GM19099 (cell line): ENCODE results near the gene FBRSL1.

Experiments used
- POLR2A ChIP-seq: IDR thresholded peaks from 3 replicates; pipeline ENCODE4 v1.6.1; 2011; ENCODE audit warnings: low read depth; ENCODE audit not compliant: insufficient read length; ENCODE audit errors: extremely low read depth

The FBRSL1 gene

DNA sequence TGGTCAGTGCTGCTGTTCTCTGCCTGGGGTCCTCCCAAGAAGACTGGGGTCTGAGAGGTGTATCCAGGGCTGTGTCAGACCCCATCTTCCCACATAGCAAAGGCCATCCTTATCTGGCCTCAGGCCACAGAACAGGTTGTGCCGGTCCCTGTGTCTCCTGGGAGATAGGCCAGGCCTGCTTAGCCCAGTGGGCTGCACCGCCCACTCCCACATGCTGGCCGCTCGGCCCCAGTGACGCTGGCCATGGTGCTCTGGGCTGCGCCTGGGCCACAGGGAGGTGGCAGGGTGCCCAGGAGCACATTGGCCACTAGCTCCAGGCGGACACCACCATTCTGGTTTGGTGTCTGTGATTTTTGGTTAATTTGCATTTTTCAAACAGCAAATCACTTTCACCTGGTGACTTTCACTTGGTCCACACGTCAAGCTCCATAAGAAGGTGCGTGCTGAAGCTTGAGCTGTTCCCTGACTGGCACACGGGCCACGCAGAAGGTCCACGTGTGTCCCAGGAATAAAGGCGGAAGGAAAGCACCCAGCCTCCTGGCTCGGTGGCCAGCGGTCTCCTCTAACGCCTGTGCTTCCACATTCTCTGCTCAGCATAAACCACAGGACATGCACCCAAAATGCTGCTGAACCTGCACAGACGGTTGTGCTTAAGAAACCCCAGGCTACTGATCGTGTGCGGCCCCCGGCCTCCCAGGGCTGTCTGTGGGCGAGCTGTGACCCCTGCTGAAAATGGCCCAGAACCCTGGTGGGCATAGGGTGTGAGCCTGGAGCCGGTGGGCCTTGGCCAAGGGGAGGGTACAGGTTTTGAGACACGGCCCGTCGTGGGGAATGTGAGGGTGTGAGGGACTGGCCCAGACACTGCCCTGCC is 4.6 kb downstream of the FBRSL1 start:
- no peak for TF ChIP-seq POLR2A

DNA sequence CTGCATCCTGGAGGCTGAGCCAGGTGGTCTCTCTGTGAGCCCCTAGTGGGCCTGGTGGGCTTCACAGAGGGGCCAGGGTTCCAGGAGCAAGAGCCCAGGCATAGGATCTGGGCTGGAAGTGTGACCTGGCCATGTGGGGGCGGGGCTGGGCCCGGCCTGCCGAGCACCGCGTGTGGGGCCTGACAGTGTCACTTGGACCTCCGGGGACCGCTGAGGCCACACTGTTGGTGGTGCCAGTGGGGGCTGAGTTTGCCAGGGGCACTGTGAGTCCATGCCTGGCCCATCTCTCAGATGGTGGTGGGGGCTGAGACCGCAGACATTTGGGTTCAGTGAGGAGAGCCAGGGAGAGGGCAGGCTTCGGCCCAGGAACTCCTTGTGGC is 5.2 kb downstream of the FBRSL1 start:
- no peak for TF ChIP-seq POLR2A

DNA sequence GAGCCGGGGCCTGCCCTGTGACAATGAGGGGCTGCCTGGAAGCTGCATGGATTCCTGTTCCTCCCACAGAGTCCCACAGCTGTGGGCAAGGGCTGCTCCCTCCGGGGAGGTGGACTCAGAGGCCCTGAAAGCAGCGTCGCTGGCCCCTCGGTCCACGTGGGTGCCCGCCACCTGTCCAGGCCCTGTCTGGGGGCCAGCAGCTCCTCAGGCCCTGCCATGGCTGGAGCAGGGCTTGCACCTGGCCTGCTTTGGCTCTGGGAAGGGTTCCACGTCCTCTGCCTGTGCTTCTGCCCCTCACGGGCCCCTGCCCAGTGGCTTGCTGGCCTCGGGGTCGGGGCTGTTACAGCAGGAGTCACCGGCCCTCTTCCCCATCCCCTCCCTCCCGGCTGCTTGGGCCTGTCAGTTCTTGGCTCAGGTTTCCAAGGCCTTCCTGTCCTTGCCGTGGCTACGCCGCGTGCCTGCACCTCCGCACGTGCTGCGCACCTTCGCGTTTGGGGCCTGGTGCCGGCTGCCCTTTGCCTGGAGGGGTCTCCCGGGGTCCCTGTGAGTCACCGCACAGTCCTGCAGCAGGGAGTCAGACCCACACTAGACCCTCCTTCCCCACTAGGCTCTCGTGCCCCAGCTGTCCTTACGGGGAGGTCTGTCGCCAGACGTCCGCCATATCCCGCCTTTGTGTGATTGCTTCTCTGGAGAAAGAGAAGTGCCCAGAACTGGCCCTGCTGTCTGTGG is 5.8 kb downstream of the FBRSL1 start:
- no peak for TF ChIP-seq POLR2A

GRCh38 chr12:132496358-132496669 is 6.4 kb downstream of the FBRSL1 start:
- TF ChIP-seq POLR2A = no peak

DNA sequence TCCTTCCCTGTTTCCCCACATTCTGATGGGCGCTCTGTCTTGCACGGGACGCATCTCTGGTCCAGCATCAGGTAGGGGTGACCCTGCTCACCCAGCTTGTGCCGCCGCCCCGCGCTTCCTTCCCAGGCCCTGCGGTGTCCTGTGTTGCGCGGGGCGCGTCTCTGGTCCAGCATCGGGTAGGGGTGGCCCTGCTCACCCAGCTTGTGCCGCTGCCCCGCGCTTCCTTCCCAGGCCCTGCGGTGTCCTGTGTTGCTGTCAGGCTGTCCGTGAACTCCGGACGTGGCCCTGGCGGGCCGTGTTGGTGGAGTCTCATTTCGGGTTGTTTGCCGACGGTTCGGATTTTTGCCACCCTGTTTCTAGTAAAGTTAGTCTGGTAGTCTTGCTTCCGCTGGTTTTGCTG is 6.8 kb downstream of the FBRSL1 start:
- TF ChIP-seq POLR2A = no peak

DNA sequence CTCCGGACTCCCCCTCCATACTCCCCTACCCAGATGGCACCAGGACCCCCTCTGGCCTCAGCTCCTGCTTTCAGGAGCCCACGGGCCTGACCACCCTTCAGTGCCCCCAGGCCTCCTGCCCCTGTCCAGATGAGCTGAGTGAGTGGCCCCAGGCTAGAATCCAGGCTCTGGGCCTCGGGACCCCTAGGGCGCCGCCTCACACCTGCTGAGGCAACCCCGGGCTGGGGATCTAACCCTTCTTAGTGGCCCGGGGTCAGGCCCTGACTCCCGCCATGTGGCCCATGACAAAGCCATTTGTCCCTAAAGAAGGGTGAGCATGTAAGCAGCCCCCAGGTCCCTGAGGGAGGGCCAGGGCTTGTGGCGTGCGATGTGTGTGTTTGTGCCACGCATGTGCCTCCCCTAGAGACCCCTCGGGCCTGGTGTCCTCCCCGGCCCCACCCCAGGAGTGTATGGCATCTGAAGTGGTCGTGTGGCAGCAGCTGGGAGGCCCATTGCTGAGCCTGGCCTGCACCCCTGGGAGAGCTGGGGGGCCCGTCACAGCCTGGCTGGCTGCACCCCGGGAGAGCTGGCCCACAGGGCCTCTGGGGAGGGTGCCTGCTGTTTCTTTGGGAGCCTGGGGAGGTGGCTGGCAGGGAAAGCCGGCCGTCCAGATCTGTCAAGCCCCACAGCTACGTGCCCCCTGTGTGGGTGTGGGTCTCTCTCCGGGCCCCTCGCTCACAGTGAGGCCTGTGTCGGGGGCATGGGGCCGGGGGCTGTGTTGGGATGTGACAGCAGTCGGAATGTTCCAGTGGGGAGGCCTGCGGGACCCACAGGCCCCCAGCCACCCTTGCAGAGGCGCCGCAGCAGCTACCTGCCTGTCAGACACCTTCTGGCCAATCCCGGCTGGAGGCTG is 7.8 kb downstream of the FBRSL1 start:
- no peak for TF ChIP-seq POLR2A

GRCh38 chr12:132498931-132499330 is 9.0 kb downstream of the FBRSL1 start:
- no peak for TF ChIP-seq POLR2A

GRCh38 chr12:132500142-132500855 is 10.3 kb downstream of the FBRSL1 start:
- no peak for TF ChIP-seq POLR2A

- no peak for TF ChIP-seq POLR2A
Observed at GRCh38 chr12:132500856-132501180, 10.9 kb downstream of the FBRSL1 start.

- no peak for TF ChIP-seq POLR2A
Observed at GRCh38 chr12:132501204-132501940, 11.4 kb downstream of the FBRSL1 start.

GRCh38 chr12:132502149-132502881 is 12.4 kb downstream of the FBRSL1 start:
- TF ChIP-seq POLR2A = no peak

DNA sequence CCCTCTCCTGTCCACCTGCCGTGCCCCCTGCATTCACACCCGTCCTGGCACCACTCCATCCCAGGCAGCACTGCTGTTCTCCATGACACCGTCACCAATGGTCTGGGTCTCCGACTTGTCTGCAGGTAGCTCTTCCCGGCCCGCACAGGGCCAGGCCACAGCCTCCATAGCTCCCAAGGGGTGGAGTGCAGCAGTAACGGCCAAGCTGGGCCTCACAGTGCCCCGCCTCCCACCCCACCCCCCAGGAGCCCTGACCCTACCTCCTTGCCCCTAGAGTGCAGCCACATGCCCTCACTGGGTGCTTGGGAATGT is 12.9 kb downstream of the FBRSL1 start:
- no peak for TF ChIP-seq POLR2A

DNA sequence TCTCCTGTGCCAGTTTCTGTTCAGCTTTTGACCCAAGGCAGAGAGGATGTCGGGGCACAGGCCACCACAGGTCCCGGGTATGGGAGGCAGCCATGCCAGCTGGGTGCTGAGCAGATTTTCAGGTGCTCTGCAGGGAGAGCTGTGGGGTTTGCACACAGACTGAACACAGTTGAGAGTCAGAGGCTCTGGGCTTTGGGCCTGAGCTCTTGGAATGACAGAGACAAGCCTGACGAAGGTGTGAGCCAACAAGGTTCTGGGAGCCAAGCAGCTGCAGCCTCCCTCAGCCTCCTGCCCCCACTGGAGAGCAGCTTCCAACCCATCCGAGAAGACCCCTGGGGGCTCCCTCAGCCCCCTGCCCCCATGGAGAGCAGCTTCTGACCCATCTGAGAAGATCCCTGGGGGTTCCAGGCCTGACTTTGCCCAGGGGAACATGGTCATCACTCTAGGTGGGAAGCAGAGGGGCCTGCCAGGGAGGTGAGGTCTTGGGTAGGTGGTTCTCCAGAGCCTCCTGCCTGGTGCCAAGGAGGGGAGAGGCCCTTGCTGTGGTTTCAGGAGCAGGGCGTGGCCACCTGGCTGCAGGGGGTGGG is 13.8 kb downstream of the FBRSL1 start:
- TF ChIP-seq POLR2A = no peak

- no peak for TF ChIP-seq POLR2A
Observed at GRCh38 chr12:132505105-132505851, 15.3 kb downstream of the FBRSL1 start.
